Gastrocnemius medialis (tissue), 4 donors: ENCODE measurements around the gene CMTM5. TPM values are rescaled to one million over a fixed set of nuclear protein-coding genes. Genes with fewer than 3 reads are reported as not detected.
A peak's percentile ranks its signal among the peaks of the same experiment; 100 is the strongest.
"Not testable (repeated sequence)": the region's sequence is repeated elsewhere in the genome, so short reads cannot be mapped to it uniquely, and the experiment has no call there.

ENCODE experiments used
- ATAC-seq, 2 donors: fragments of 150-250 bp; one replicate each; pipeline ENCODE4 v1.9.1; 2016
- DNase-seq, 2 donors: peaks; one replicate each; pipeline ENCODE4 v3.0.0-alpha.2; 2019
- H3K27ac ChIP-seq, 4 donors: fragments of 200-600 bp; sonication (generic); 1 replicate in 1 of 4; 2 replicates in 3 of 4; pipeline ENCODE4 v1.5.1; 2016 to 2018; ENCODE audit warnings: mild to moderate bottlenecking in 2 of 4, moderate library complexity in 1 of 4
- H3K27me3 ChIP-seq, 3 donors: fragments of 200-600 bp; sonication (generic) in 2 of 3; 1 replicate in 1 of 3; 2 replicates in 2 of 3; pipeline versions ENCODE4 v1.5.1 to v1.6.0; 2016 to 2019; ENCODE audit warnings: mild to moderate bottlenecking in 1 of 3, moderate library complexity in 1 of 3
- H3K36me3 ChIP-seq, 2 donors: fragments of 200-600 bp; sonication (generic) in 1 of 2; one replicate each; pipeline ENCODE4 v1.5.1; 2017 to 2018
- H3K4me1 ChIP-seq, 2 donors: fragments of 200-600 bp; sonication (generic) in 1 of 2; one replicate each; pipeline ENCODE4 v1.5.1; 2016 to 2017; ENCODE audit warnings: mild to moderate bottlenecking in 2 of 2
- H3K4me3 ChIP-seq, 4 donors: fragments of 200-600 bp; sonication (generic) in 3 of 4; 1 replicate in 1 of 4; 2 replicates in 3 of 4; pipeline ENCODE4 v1.5.1; 2016 to 2019; ENCODE audit warnings: mild to moderate bottlenecking in 2 of 4
- H3K9me3 ChIP-seq, 3 donors: fragments of 200-600 bp; sonication (generic) in 2 of 3; 1 replicate in 1 of 3; 2 replicates in 2 of 3; pipeline ENCODE4 v1.5.1; 2016 to 2019
- POLR2A ChIP-seq, 2 donors: fragments of 450-650 bp; IDR thresholded peaks; one replicate each; pipeline ENCODE4 v1.6.1; 2017; ENCODE audit warnings: antibody characterized with exemption in 2 of 2, mild to moderate bottlenecking in 2 of 2, moderate library complexity in 2 of 2
- in situ Hi-C, 4 donors: fragments of 200-750 bp; cut with MboI; loops; one replicate each; pipeline versions ENCODE4 v1.15.0 to v1.8.0; 2017; ENCODE audit warnings: low sequenced_read_pairs in 4 of 4
- intact Hi-C: fragments of 100-400 bp; cut with DNase I; formaldehyde crosslinking; loops from one replicate; pipeline ENCODE4 v1.15.1; 2023; ENCODE audit warnings: low total_unique reads
- microRNA counts, 2 donors: library from miRNA; unstranded; fragments of <30 nt; microRNA quantifications; one replicate each; lab custom pipeline; 2016
- microRNA-seq, 2 donors: library from miRNA; unstranded; fragments of <30 nt; microRNA quantifications; one replicate each; pipeline ENCODE4, GENCODE V29; 2016; ENCODE audit warnings: borderline replicate concordance in 2 of 2
- total RNA-seq, 4 donors: library from RNA; depleted of rRNA; stranded (reverse); fragments of >200 nt; gene quantifications; one replicate each; pipeline versions ENCODE4 v1.1.0 to v1.2.3, GENCODE V29; 2016
- TF ChIP-seq, protein P1 (sequence below), 5 experiments: fragments of 450-650 bp in 3 of 5; fragments of 200-600 bp in 2 of 5; sonication (generic) in 2 of 5; IDR thresholded peaks in 4 of 5; conservative IDR thresholded peaks in 1 of 5; 1 replicate in 4 of 5; 2 replicates in 1 of 5; pipeline ENCODE4 v1.5.1; 2016 to 2019; ENCODE audit warnings: antibody characterized with exemption in 5 of 5, mild to moderate bottlenecking in 3 of 5, moderate library complexity in 3 of 5

Gene CMTM5
- total RNA-seq, 4 donors from 2014 or later = 1.7 TPM; not detected in 3

DNA sequence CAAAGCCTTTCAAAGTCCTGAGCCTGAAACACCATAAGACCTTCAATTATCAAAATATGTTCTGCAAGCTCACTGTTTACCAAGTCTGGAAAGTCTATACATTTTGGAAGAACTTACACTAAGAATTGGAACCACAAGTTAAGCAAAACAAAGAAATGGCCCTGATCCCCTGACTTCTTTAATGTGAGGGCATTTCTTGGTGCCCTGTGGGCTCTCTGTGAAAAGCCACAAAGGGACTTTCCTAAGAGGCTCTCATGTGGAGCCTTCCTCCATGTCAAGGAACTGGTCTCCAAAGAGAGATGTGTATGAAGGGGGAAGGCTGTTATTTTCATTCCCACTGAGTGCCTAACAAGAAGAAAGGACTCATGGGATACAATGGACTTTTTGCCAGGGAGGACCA, 44.7 kb downstream of the CMTM5 start:
- in situ Hi-C loops (no loop called here), intact Hi-C loops (no loop called here)
- Histone ChIP-seq H3K27ac (peak overlapping the region; percentile 39 to 72 (median 64)), H3K27me3 (no peaks in the 10 kb centered on the region), H3K4me3 (no peak overlapping the region), H3K36me3 (no peaks in the 10 kb centered on the region), H3K9me3 (no peaks in the 10 kb centered on the region), H3K4me1 (peaks cover 0 to 5% of the 10 kb centered on the region in 2 donors)
- no peak for DNase-seq
- TF ChIP-seq POLR2A (IDR thresholded peaks at IDR 0.05) = no peak
- TF ChIP-seq, protein P1, sequence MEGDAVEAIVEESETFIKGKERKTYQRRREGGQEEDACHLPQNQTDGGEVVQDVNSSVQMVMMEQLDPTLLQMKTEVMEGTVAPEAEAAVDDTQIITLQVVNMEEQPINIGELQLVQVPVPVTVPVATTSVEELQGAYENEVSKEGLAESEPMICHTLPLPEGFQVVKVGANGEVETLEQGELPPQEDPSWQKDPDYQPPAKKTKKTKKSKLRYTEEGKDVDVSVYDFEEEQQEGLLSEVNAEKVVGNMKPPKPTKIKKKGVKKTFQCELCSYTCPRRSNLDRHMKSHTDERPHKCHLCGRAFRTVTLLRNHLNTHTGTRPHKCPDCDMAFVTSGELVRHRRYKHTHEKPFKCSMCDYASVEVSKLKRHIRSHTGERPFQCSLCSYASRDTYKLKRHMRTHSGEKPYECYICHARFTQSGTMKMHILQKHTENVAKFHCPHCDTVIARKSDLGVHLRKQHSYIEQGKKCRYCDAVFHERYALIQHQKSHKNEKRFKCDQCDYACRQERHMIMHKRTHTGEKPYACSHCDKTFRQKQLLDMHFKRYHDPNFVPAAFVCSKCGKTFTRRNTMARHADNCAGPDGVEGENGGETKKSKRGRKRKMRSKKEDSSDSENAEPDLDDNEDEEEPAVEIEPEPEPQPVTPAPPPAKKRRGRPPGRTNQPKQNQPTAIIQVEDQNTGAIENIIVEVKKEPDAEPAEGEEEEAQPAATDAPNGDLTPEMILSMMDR (IDR thresholded peaks at IDR 0.05 in 4 of 5, conservative IDR thresholded peaks at IDR 0.05 in 1 of 5) = no peak
- no peak for ATAC-seq

DNA sequence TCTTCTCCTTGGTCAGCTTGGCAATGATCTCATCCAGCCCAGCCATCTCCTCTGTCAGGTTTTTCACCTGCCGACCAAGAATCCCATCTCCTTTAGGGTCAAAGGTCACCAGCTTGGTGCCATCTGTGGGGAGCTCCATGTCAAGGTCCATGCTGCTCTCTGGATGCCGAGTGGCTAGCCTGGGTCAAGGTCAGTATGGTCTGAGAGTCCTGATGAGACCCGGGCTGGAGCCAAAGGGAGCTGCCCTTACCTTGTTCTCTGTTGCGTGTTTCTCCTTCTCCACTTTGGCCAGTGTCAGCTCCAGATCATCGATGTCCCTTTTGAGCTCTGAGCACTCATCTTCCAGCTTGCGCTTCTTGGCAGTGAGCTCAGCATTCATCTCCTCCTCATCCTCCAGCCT, 46.8 kb downstream of the CMTM5 start:
- Histone ChIP-seq H3K4me3 (no peak overlapping the region), H3K4me1 (peaks cover 0 to 5% of the 10 kb centered on the region in 2 donors), H3K9me3 (no peaks in the 10 kb centered on the region), H3K27me3 (no peaks in the 10 kb centered on the region), H3K27ac (peak overlapping the region; percentile 31 to 72 (median 64)), H3K36me3 (no peaks in the 10 kb centered on the region)
- ATAC-seq = no peak
- TF ChIP-seq POLR2A (IDR thresholded peaks at IDR 0.05) = no peak
- TF ChIP-seq, protein P1 (IDR thresholded peaks at IDR 0.05 in 4 of 5, conservative IDR thresholded peaks at IDR 0.05 in 1 of 5) = no peak
- in situ Hi-C loops (no loop called here), intact Hi-C loops (no loop called here)
- DNase-seq = no peak

DNA sequence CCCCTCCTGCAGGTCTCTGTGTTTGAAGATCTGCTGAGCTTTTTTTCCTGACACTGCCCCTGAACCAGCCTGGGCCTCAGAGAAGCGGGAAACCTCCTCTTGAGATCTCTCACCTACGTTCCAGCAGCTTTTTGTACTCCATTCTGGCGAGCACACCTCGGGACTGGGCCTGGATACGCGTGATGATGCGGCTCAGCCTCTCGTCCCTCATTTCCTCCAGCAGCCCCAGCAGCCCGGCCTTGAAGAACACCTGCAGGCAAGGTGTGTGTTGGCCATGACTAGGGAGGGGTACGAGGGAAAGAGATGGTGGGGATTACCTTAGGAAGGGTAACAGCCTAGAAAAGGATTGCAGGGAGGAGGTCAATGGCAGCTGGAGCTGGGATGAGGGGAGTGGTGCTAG, 48.3 kb downstream of the CMTM5 start:
- no peaks in the 10 kb centered on the region for H3K27me3 ChIP-seq
- H3K36me3 ChIP-seq = no peaks in the 10 kb centered on the region

DNA sequence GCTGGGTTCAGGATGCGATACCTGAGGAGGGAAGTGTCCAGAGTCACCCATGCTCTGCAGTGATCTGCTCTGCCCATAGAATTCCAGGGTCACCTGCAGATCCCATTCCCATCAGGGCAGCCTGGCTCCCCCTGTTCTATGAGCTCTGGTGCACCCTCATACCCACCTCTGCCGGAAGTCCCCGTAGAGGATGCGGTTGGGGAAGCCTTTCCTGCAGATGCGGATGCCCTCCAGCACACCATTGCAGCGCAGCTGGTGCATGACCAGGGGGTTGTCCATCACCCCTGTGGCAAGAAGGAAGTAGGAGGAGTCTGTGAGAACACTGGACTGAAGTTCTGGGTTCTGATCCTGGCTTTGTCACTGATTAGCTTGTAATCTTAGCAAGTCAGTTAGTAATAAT, 49.0 kb downstream of the CMTM5 start:
- in situ Hi-C loops, H3K27me3 ChIP-seq, ATAC-seq, H3K27ac ChIP-seq, H3K4me1 ChIP-seq, H3K36me3 ChIP-seq, H3K9me3 ChIP-seq, DNase-seq, H3K4me3 ChIP-seq, intact Hi-C loops: not testable (repeated sequence)

More for the DNA sequence above, 48.3 kb downstream of the CMTM5 start:
- TF ChIP-seq POLR2A (IDR thresholded peaks at IDR 0.05) = no peak
- TF ChIP-seq, protein P1 (IDR thresholded peaks at IDR 0.05 in 4 of 5, conservative IDR thresholded peaks at IDR 0.05 in 1 of 5) = no peak
- no peaks in the 10 kb centered on the region for H3K9me3 ChIP-seq
- in situ Hi-C loops (no loop called here), intact Hi-C loops (no loop called here)
- no peak for DNase-seq
- H3K4me1 ChIP-seq = peaks cover 0 to 5% of the 10 kb centered on the region in 2 donors
- no peak for ATAC-seq
- no peak overlapping the region for H3K4me3 ChIP-seq
- peak overlapping the region in 2 of 4 donors; percentile 38 to 51 for H3K27ac ChIP-seq

DNA sequence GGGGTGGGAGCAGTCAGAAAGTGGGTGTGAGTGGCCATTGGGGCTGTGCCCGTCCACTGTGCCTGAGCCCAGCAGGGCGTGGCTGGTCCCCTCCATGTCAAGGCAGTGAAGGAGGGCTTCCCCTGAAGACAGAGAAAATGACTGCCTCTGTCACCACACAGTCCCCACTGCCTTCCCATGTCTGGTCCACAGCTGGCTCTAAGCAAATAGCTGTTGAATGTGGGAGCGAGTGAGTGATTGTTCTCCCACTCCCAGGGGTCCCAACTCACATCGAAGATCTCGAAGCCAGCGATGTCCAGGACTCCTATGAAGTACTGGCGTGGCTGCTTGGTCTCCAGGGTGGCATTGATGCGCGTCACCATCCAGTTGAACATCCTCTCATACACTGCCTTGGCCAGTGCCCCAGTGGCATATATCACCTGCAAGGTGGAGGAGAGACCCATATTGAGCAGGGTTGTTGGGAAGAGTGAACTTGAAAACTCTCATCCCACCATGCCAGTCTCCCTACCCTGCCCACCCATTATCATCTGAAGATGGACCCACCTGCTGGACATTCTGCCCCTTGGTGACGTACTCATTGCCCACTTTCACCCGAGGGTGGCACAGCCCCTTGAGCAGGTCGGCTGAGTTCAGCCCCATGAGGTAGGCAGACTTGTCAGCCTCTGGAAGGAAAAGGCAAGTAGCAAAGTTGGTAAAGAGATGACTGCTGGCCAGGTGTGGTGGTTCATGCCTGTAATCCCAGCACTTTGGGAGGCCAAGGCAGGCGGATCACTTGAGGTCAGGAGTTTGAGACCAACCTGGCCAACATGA, 52.0 kb downstream of the CMTM5 start:
- in situ Hi-C loops = no loop called here
- H3K9me3 ChIP-seq = no peaks in the 10 kb centered on the region
- intact Hi-C loops = no loop called here
- H3K27ac ChIP-seq = peak overlapping the region in 3 of 4 donors; percentile 47 to 89 (median 89)
- H3K36me3 ChIP-seq = no peaks in the 10 kb centered on the region
- peaks cover under 1 to 18% of the 10 kb centered on the region in 2 donors for H3K4me1 ChIP-seq
- no peaks in the 10 kb centered on the region for H3K27me3 ChIP-seq
- TF ChIP-seq, protein P1 (IDR thresholded peaks at IDR 0.05 in 4 of 5, conservative IDR thresholded peaks at IDR 0.05 in 1 of 5) = no peak
- TF ChIP-seq POLR2A (IDR thresholded peaks at IDR 0.05) = no peak
- no peak overlapping the region for H3K4me3 ChIP-seq
- ATAC-seq (no peak), DNase-seq (peak in 1 of 2 donors; percentile 13)

MicroRNAs encoded within 50 kb of the gene (microRNA counts, 767-probe panel; counts per million panel counts)
- 356 to 448 counts per million in 2 donors for microRNA hsa-miR-208a (lab: Ali Mortazavi, UCI)
- microRNA hsa-miR-208b (lab: Ali Mortazavi, UCI) = 9,129 to 9,408 counts per million in 2 donors

Small RNA genes lying within 50 kb of the gene (microRNA-seq; reads per million reads assigned to microRNA genes)
- gene MIR208A (224 to 429 reads per million in 2 donors), gene MIR208B (10,204 to 15,275 reads per million in 2 donors)

Other genes with a start within 250 kb of the CMTM5 start
- 100 to 1,000 TPM in 1 of 4 donors, 10 to 100 TPM in 3; 34.5 to 199 (median 63.7) TPM for gene SLC7A8, start 193.4 kb upstream of the CMTM5 start, total RNA-seq
- not detected for gene RNF212B, start 139.1 kb upstream of the CMTM5 start, total RNA-seq
- gene HOMEZ, start 90.9 kb upstream of the CMTM5 start, total RNA-seq = 1 to 10 TPM; 7.8 to 10.0 (median 8.4) TPM
- 1 to 10 TPM; 5.9 to 7.9 (median 6.7) TPM for gene PPP1R3E, start 74.2 kb upstream of the CMTM5 start, total RNA-seq
- gene BCL2L2, start 70.2 kb upstream of the CMTM5 start, total RNA-seq = 10 to 100 TPM; 13.4 to 24.9 (median 23.8) TPM
- gene PABPN1, start 55.6 kb upstream of the CMTM5 start, total RNA-seq = 10 to 100 TPM; 15.7 to 32.8 (median 26.6) TPM
- gene SLC22A17, start 24.2 kb upstream of the CMTM5 start, total RNA-seq = 1 to 10 TPM in 2 of 4 donors, under 1 TPM in 2; 0.68 to 2.7 (median 1.4) TPM
- gene EFS, start 11.9 kb upstream of the CMTM5 start, total RNA-seq = 1 to 10 TPM in 3 of 4 donors, under 1 TPM in 1; 0.31 to 4.1 (median 1.6) TPM
- not detected for gene IL25, start 4.2 kb upstream of the CMTM5 start, total RNA-seq
- 1,000 to 10,000 TPM in 1 of 4 donors, 100 to 1,000 TPM in 1, 10 to 100 TPM in 2; 20.4 to 1,496 (median 303) TPM for gene MYH6, start 31.2 kb downstream of the CMTM5 start, total RNA-seq
- gene MYH7, start 58.6 kb downstream of the CMTM5 start, total RNA-seq = 1,000 to 10,000 TPM; 1,360 to 5,274 (median 3,359) TPM
- 10 to 100 TPM; 27.9 to 41.9 (median 36.1) TPM for gene NGDN, start 92.7 kb downstream of the CMTM5 start, total RNA-seq
- under 1 TPM in 3 of 4 donors, not detected in 1; 0.23 to 0.44 (median 0.41) TPM for gene ZFHX2, start 174.7 kb downstream of the CMTM5 start, total RNA-seq
- gene THTPA, start 179.2 kb downstream of the CMTM5 start, total RNA-seq = 10 to 100 TPM; 13.2 to 32.9 (median 21.4) TPM
- 10 to 100 TPM in 1 of 4 donors, 1 to 10 TPM in 3; 1.5 to 31.5 (median 7.8) TPM for gene AP1G2, start 190.7 kb downstream of the CMTM5 start, total RNA-seq
- gene JPH4, start 201.7 kb downstream of the CMTM5 start, total RNA-seq = under 1 TPM in 1 of 4 donors, not detected in 3; 0.09 TPM